Measurements from ENCODE around the gene SLC14A1.

Gene SLC14A1

GRCh38 chr18:45690975-45691815 lies 32.8 kb upstream of the SLC14A1 start:
- H3K36me3 ChIP-seq (ENCODE audit: insufficient read depth) = no peaks in the 10 kb centered on the region
- peaks cover 33% of the 10 kb centered on the region for H3K4me1 ChIP-seq (ENCODE audit: low read depth, poor library complexity, severe bottlenecking)
- no peak overlapping the region for H3K27ac ChIP-seq
- H3K4me2 ChIP-seq = no peak overlapping the region
- H3K9ac ChIP-seq = no peak overlapping the region
- no peaks in the 10 kb centered on the region for H3K79me2 ChIP-seq (ENCODE audit: insufficient read depth, low read depth)
- TF ChIP-seq CTCF (conservative IDR thresholded peaks at IDR 0.05; ENCODE audit: low read depth, low read length) = peak; percentile 97
- no peak overlapping the region; the same call in 1 of the 2 replicates for H2AFZ ChIP-seq (ENCODE audit: low read depth)
- no peaks in the 10 kb centered on the region for H4K20me1 ChIP-seq (ENCODE audit: insufficient read depth)
- H3K4me3 ChIP-seq (IDR thresholded peaks at IDR 0.05; ENCODE audit: insufficient read depth, low read depth, low read length) = no peak overlapping the region
- no peaks in the 10 kb centered on the region for H3K27me3 ChIP-seq (ENCODE audit: insufficient read depth, low read depth)

- H3K27ac ChIP-seq = no peak overlapping the region
- no peaks in the 10 kb centered on the region for H3K27me3 ChIP-seq (ENCODE audit: insufficient read depth, low read depth)
- H3K4me1 ChIP-seq (ENCODE audit: low read depth, poor library complexity, severe bottlenecking) = peaks cover 27% of the 10 kb centered on the region
- H3K79me2 ChIP-seq (ENCODE audit: insufficient read depth, low read depth) = no peaks in the 10 kb centered on the region
- no peak overlapping the region for H3K4me3 ChIP-seq (IDR thresholded peaks at IDR 0.05; ENCODE audit: insufficient read depth, low read depth, low read length)
- H2AFZ ChIP-seq (ENCODE audit: low read depth) = no peak overlapping the region; the same call in 1 of the 2 replicates
- no peak overlapping the region for H3K4me2 ChIP-seq
- no peaks in the 10 kb centered on the region for H4K20me1 ChIP-seq (ENCODE audit: insufficient read depth)
- H3K9ac ChIP-seq = no peak overlapping the region
- no peak for TF ChIP-seq CTCF (conservative IDR thresholded peaks at IDR 0.05; ENCODE audit: low read depth, low read length)
- no peaks in the 10 kb centered on the region for H3K36me3 ChIP-seq (ENCODE audit: insufficient read depth)
Measured at GRCh38 chr18:45691816-45692179, 32.2 kb upstream of the SLC14A1 start.

- no peaks in the 10 kb centered on the region for H3K4me1 ChIP-seq (ENCODE audit: low read depth, poor library complexity, severe bottlenecking)
- no peak overlapping the region for H3K4me3 ChIP-seq (IDR thresholded peaks at IDR 0.05; ENCODE audit: insufficient read depth, low read depth, low read length)
- no peaks in the 10 kb centered on the region for H3K79me2 ChIP-seq (ENCODE audit: insufficient read depth, low read depth)
- TF ChIP-seq CTCF (conservative IDR thresholded peaks at IDR 0.05; ENCODE audit: low read depth, low read length) = no peak
- no peak overlapping the region for H3K4me2 ChIP-seq
- H3K9ac ChIP-seq = no peak overlapping the region
- H3K27me3 ChIP-seq (ENCODE audit: insufficient read depth, low read depth) = no peaks in the 10 kb centered on the region
- no peaks in the 10 kb centered on the region for H4K20me1 ChIP-seq (ENCODE audit: insufficient read depth)
- no peaks in the 10 kb centered on the region for H3K36me3 ChIP-seq (ENCODE audit: insufficient read depth)
- H2AFZ ChIP-seq (ENCODE audit: low read depth) = no peak overlapping the region
- no peak overlapping the region for H3K27ac ChIP-seq
Measured at GRCh38 chr18:45702708-45703265, 21.2 kb upstream of the SLC14A1 start.

- Histone ChIP-seq H3K36me3 (ENCODE audit: insufficient read depth) (no peaks in the 10 kb centered on the region), H3K27me3 (ENCODE audit: insufficient read depth, low read depth) (no peaks in the 10 kb centered on the region), H3K79me2 (ENCODE audit: insufficient read depth, low read depth) (no peaks in the 10 kb centered on the region), H2AFZ (ENCODE audit: low read depth) (no peak overlapping the region), H3K27ac (no peak overlapping the region), H3K9ac (no peak overlapping the region), H4K20me1 (ENCODE audit: insufficient read depth) (no peaks in the 10 kb centered on the region), H3K4me3 (IDR thresholded peaks at IDR 0.05; ENCODE audit: insufficient read depth, low read depth, low read length) (no peak overlapping the region), H3K4me1 (ENCODE audit: low read depth, poor library complexity, severe bottlenecking) (no peaks in the 10 kb centered on the region), H3K4me2 (no peak overlapping the region)
- TF ChIP-seq CTCF (conservative IDR thresholded peaks at IDR 0.05; ENCODE audit: low read depth, low read length) = no peak
Measured at GRCh38 chr18:45708831-45709230, 15.2 kb upstream of the SLC14A1 start.
